Panc1 (cell line): ENCODE measurements around the gene CTSO. TPM values are rescaled to one million over a fixed set of nuclear protein-coding genes. Genes with fewer than 3 reads are reported as not detected.

ENCODE experiments used
- ATAC-seq: fragments of 200-7000 bp; cut with Tn5 transposase; 2 replicates; pipeline ENCODE4 v1.9.1; 2020; ENCODE audit warnings: mild to moderate bottlenecking, moderate library complexity
- BruUV-seq: library from RNA; stranded (reverse); fragments of 400-500 nt; replicated peaks from 2 replicates; lab custom pipeline; 2021; lab: Mats Ljungman, UMichigan
- CTCF ChIA-PET: fragments of 300-600 bp; sonication (Branson Sonifier 250); formaldehyde crosslinking; loops from one replicate; lab custom pipeline; 2022; ENCODE audit warnings: antibody characterized with exemption; lab: Charles Lee
- POLR2A ChIA-PET: fragments of 300-600 bp; sonication (Branson Sonifier 250); formaldehyde crosslinking; loops from one replicate; lab custom pipeline; 2022; ENCODE audit warnings: antibody characterized with exemption; lab: Charles Lee
- DNase-seq: peaks from one replicate; pipeline ENCODE4 v3.0.0-alpha.2; 2010; ENCODE audit warnings: low read depth, low spot score
- H3K27ac ChIP-seq: 2 replicates; pipeline ENCODE4 v1.5.1; 2011; ENCODE audit warnings: mild to moderate bottlenecking, low read length, inconsistent platforms
- H3K27me3 ChIP-seq: fragments of 200-500 bp; sonication (Bioruptor generic); 2 replicates; pipeline ENCODE4 v1.6.0; 2014; ENCODE audit warnings: low read length, inconsistent platforms; ENCODE audit not compliant: control insufficient read depth, insufficient read depth
- H3K36me3 ChIP-seq: fragments of 200-500 bp; sonication (Bioruptor generic); 2 replicates; pipeline ENCODE4 v1.5.1; 2014; ENCODE audit warnings: inconsistent platforms, mild to moderate bottlenecking, low read length, moderate library complexity; ENCODE audit not compliant: control insufficient read depth, insufficient read depth
- H3K4me1 ChIP-seq: 2 replicates; pipeline ENCODE4 v1.5.1; 2011; ENCODE audit warnings: inconsistent platforms, mild to moderate bottlenecking, low read length, moderate library complexity; ENCODE audit not compliant: control insufficient read depth, insufficient read depth
- H3K4me3 ChIP-seq, 2 experiments: 2 replicates each; pipeline ENCODE4 v1.5.1; 2011 to 2012; ENCODE audit warnings: low read depth in 2 of 2, low read length in 2 of 2, mild to moderate bottlenecking in 2 of 2, inconsistent platforms in 1 of 2, moderate library complexity in 1 of 2
- H3K9me3 ChIP-seq: fragments of 200-500 bp; sonication (Bioruptor generic); 2 replicates; pipeline ENCODE4 v1.5.1; 2014; ENCODE audit warnings: low read depth, mild to moderate bottlenecking, inconsistent platforms, low read length, moderate library complexity; ENCODE audit not compliant: control insufficient read depth, insufficient read depth
- POLR2AphosphoS5 ChIP-seq: IDR thresholded peaks from 2 replicates; pipeline ENCODE4 v1.6.1; 2012; ENCODE audit warnings: mild to moderate bottlenecking, low read depth, low read length, moderate library complexity
- SIN3A ChIP-seq: IDR thresholded peaks from 2 replicates; pipeline ENCODE4 v1.6.1; 2012; ENCODE audit warnings: low read depth, mild to moderate bottlenecking, low read length, moderate library complexity, borderline replicate concordance; ENCODE audit not compliant: insufficient read depth
- TCF7L2 ChIP-seq: IDR thresholded peaks from 2 replicates; pipeline ENCODE4 v1.6.1; 2011; ENCODE audit warnings: mild to moderate bottlenecking, low read depth, low read length, inconsistent platforms
- in situ Hi-C: cut with HindIII; loops from 2 replicates; pipeline ENCODE4 v1.10.0; 2016; ENCODE audit warnings: low sequenced_read_pairs, low pct_unique_long_range_greater_than_20kb
- intact Hi-C: fragments of 100-400 bp; cut with micrococcal nuclease; formaldehyde crosslinking; loops from one replicate; pipeline ENCODE4 v1.10.0; 2022; ENCODE audit not compliant: unreplicated experiment
- total RNA-seq: library from RNA; stranded (reverse); gene quantifications from one replicate; pipeline ENCODE4 v1.2.1, GENCODE V29; 2021; ENCODE audit not compliant: unreplicated experiment
- TF ChIP-seq, protein P1 (sequence below), 2 experiments: IDR thresholded peaks; 2 replicates each; pipeline ENCODE4 v1.6.1; 2011 to 2012; ENCODE audit warnings: low read depth in 2 of 2, control low read depth in 1 of 2, low read length in 1 of 2, mild to moderate bottlenecking in 1 of 2, moderate library complexity in 1 of 2; ENCODE audit not compliant: insufficient read depth in 1 of 2
- TF ChIP-seq, protein P2 (sequence below): fragments of 450-650 bp; IDR thresholded peaks from 2 replicates; pipeline ENCODE4 v1.5.1; 2017; ENCODE audit warnings: mild to moderate bottlenecking

The CTSO gene
- total RNA-seq, 1 experiment from 2014 or later = 3.3 TPM

DNA sequence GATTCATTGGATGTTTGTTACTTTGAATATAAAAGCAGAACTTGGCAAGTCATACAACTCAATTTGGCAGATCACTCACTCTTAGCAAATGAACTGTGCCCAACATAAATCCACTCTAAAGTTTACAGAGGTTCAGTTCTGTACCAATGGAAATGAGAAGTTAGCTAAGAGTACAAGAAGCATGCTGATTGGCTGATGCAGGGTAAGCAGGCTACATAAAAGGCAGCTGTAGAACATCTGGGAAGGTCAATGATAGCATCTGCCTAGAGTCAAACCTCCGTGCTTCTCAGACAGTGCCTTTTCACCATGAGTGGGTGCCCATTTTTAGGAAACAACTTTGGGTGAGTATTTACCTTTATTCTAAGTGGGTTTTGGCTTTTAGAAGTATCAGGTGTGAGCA is 50.2 kb downstream of the CTSO start, which contains the start of gene TDO2:
Gene TDO2 (plus strand): TSS at position 244 of the 400 bp plus-strand sequence. CDS start 63 bp downstream, at position 307.
- POLR2A ChIA-PET = no interaction called here
- no TSS peak for BruUV-seq
- TF ChIP-seq, protein P1, sequence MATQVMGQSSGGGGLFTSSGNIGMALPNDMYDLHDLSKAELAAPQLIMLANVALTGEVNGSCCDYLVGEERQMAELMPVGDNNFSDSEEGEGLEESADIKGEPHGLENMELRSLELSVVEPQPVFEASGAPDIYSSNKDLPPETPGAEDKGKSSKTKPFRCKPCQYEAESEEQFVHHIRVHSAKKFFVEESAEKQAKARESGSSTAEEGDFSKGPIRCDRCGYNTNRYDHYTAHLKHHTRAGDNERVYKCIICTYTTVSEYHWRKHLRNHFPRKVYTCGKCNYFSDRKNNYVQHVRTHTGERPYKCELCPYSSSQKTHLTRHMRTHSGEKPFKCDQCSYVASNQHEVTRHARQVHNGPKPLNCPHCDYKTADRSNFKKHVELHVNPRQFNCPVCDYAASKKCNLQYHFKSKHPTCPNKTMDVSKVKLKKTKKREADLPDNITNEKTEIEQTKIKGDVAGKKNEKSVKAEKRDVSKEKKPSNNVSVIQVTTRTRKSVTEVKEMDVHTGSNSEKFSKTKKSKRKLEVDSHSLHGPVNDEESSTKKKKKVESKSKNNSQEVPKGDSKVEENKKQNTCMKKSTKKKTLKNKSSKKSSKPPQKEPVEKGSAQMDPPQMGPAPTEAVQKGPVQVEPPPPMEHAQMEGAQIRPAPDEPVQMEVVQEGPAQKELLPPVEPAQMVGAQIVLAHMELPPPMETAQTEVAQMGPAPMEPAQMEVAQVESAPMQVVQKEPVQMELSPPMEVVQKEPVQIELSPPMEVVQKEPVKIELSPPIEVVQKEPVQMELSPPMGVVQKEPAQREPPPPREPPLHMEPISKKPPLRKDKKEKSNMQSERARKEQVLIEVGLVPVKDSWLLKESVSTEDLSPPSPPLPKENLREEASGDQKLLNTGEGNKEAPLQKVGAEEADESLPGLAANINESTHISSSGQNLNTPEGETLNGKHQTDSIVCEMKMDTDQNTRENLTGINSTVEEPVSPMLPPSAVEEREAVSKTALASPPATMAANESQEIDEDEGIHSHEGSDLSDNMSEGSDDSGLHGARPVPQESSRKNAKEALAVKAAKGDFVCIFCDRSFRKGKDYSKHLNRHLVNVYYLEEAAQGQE (IDR thresholded peaks at IDR 0.05; ENCODE audit: insufficient read depth in 1 of 2, low read depth in 2 of 2, low read length in 1 of 2) = no peak
- TF ChIP-seq POLR2AphosphoS5 = no peak
- no peak for TF ChIP-seq TCF7L2
- TF ChIP-seq, protein P2, sequence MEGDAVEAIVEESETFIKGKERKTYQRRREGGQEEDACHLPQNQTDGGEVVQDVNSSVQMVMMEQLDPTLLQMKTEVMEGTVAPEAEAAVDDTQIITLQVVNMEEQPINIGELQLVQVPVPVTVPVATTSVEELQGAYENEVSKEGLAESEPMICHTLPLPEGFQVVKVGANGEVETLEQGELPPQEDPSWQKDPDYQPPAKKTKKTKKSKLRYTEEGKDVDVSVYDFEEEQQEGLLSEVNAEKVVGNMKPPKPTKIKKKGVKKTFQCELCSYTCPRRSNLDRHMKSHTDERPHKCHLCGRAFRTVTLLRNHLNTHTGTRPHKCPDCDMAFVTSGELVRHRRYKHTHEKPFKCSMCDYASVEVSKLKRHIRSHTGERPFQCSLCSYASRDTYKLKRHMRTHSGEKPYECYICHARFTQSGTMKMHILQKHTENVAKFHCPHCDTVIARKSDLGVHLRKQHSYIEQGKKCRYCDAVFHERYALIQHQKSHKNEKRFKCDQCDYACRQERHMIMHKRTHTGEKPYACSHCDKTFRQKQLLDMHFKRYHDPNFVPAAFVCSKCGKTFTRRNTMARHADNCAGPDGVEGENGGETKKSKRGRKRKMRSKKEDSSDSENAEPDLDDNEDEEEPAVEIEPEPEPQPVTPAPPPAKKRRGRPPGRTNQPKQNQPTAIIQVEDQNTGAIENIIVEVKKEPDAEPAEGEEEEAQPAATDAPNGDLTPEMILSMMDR = no peak
- TF ChIP-seq SIN3A = no peak
- Histone ChIP-seq H3K4me1 (no peaks in the 10 kb centered on the region), H3K4me3 (no peak within 1 kb of the TSS), H3K9me3 (no peaks in the 10 kb centered on the region), H3K36me3 (no peaks in the 10 kb centered on the region), H3K27me3 (no peaks in the 10 kb centered on the region), H3K27ac (no peak within 1 kb of the TSS)
- in situ Hi-C loops (no loop called here), intact Hi-C loops (loop anchor here (10.0 kb wide), 1 partner anchor 79 kb away; no protein-coding TSS in a partner anchor)
- ATAC-seq (no peak), DNase-seq (no peak)
- CTCF ChIA-PET = interaction anchor here (0.6 kb wide), 1 partner anchor 80 kb away, joined by 3 read pairs; no protein-coding TSS in a partner anchor

DNA sequence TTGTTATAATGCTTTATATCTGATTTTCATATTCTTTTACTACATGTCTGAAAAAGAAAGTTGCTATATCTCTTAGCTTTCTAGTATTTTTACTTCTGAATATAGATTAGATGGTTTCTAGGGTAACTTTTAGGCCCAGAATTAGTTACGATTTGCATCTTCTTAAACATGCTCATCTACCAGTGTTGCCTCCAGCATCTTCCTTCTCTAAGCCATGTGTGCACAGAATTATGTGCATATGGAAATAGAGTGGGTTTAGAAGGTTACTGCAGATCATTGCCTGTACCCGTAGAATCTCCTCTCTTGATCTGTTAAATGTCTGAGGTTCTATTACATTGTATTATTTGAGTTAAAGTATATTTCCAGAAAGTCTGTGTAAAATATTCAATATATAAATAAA is 52.7 kb downstream of the CTSO start:
- H3K4me3 ChIP-seq = no peak overlapping the region
- no peaks in the 10 kb centered on the region for H3K27me3 ChIP-seq
- H3K4me1 ChIP-seq = no peaks in the 10 kb centered on the region
- no TSS peak for BruUV-seq
- H3K9me3 ChIP-seq = no peaks in the 10 kb centered on the region
- ChIA-PET CTCF (no interaction called here), POLR2A (no interaction called here)
- no peak for ATAC-seq
- in situ Hi-C loops (no loop called here), intact Hi-C loops (loop anchor here (10.0 kb wide), 1 partner anchor 76 kb away; no protein-coding TSS in a partner anchor)
- no peak for TF ChIP-seq TCF7L2
- no peak for TF ChIP-seq POLR2AphosphoS5
- TF ChIP-seq, protein P2 = no peak
- TF ChIP-seq SIN3A = no peak
- TF ChIP-seq, protein P1 (IDR thresholded peaks at IDR 0.05; ENCODE audit: insufficient read depth in 1 of 2, low read depth in 2 of 2, low read length in 1 of 2) = no peak
- H3K36me3 ChIP-seq = no peaks in the 10 kb centered on the region
- no peak for DNase-seq
- H3K27ac ChIP-seq = no peak overlapping the region
